GM21423 (cell line): ENCODE data around the gene MAPK13.

ENCODE experiments used
- ATAC-seq: cut with Tn5 transposase; IDR thresholded peaks from one replicate; pipeline ENCODE4 v1.9.1; 2021; ENCODE audit warnings: mild to moderate bottlenecking, moderate library complexity; ENCODE audit not compliant: unreplicated experiment

MAPK13 gene

DNA sequence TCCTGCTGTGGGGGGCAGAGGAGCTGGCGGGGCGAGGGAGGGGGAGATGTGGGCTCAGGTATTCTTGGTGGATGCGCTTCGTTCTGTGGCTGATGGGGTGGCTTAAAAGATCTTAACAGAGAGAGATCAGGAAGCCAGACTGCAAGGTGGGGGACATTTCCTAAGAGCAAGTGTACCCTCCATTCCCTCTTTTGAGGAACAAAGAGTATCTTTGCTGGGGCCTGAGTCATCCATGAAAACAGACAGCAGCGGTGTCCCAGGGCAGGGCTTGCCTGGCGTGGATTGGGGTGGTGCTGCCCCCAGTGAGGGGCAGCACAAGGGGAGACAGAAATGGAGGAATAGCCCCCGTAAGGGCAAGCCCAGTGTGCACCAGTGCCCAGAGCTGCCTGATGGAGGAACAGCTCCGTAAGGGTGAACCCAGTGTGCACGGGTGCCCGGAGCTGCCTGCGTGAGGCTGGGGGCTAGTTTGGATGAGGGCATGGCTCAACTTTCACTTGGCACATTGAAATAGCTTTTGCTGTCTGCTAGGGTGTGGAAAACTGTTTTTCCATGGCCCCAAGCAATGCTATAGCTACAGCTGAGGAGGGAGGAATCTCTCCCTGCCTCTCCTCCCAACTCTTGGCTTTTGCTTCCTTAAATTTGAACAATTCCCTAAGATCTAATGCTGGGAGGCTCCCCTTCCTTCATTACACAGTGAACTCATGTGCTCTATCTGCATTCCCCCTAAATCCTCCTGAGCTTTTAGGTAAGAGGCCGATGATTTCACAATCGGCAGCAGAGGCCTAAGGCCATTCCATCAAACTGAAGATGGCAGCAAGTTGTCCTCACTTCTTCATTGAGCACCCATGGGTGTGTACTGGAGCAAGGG is 12.9 kb downstream of the MAPK13 start:
- ATAC-seq = no peak

DNA sequence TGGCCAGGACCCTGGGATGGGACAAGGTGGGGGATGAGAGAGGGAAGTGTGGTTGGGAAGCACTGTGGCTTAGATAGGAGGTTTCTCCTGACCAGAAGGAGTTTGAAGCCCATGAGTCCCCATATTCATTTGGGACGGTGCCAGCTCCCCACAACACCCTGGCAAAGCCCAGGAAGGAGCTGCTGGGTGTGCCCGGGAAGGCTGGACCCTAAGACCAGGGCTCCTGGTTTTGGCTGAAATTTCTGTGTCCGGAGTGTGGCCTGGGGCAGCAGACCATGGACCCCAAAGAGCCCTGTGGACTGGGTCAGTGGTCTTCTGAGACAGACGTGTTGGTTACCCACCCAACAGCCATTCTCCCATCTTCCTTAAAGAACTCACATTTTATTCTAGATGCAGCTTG is 15.2 kb downstream of the MAPK13 start:
- no peak for ATAC-seq

DNA sequence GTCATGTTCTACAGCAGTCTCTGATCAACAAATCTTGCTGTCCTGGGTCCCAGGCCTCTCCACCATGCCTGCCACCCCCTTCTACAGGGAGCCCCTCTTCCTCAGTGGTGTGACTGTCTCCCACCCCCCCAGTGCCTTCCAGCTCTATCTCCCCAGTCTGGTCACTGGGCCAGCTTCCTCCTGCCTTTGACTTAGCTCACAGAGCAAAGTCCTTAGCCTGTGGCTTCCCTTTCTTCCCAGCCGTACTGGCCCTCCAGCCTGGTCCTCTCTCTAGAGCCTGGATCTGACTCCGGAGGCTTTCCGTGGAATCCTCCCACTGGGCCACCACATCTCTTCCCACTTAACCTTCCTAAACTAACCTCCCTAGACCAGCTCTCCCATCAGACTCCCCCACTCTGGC is 17.0 kb downstream of the MAPK13 start:
- no peak for ATAC-seq

DNA sequence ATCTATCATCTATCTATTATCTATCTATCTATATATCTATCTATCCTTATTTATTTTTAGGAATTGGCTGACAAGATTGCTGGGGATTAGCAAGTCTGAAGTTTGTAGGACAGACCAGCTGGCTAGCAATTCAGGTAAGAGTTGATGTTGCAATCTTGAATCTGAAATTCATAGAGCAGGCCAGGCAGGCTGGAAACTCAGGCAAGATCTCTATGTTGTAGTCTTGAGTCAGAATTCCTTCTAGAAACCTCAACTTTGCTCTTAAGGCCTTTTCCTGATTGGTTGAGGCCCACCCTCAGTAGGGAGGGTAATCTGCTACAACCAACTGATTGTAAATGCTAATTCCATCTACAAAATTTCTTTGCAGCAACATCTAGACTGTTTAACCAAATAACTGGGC is 19.2 kb downstream of the MAPK13 start:
- no peak for ATAC-seq

DNA sequence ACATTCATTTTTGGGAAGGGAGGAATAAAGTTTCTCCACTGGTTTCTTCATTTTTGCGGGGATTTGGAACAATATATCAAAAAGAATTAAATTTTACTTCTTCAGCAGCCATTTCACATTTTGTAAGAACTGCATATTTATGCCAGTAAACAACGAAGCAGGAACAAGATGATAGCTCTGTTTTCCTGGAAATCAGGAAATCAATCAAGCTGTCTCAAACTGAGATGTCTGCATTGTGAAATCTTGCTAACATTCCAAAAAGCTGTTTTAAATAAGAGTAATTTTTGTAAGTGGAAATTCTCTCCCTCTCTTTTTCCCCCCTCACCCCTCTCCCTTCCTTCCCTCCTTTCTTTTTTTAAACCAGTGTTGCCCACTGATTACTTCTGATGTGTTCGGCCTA is 20.0 kb downstream of the MAPK13 start:
- no peak for ATAC-seq

DNA sequence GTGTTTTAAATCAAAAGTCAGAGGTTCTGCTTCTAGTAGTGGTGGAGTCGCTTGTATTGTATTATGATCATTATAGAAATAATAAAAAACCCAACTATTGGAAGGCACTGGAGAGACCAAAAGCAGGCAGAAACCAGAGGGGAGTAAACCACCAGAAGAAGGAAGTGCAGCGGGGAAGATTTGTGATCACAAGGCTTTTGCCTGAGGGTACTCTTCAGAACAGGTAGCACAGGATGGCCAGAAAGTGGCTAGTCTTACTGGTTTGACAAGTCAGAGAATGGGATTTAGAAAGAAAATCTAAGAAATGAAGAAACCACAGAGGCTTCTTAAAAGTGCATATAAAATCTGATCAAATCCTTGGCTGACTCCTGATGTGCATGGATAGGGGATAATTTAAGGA is 24.0 kb downstream of the MAPK13 start:
- no peak for ATAC-seq

DNA sequence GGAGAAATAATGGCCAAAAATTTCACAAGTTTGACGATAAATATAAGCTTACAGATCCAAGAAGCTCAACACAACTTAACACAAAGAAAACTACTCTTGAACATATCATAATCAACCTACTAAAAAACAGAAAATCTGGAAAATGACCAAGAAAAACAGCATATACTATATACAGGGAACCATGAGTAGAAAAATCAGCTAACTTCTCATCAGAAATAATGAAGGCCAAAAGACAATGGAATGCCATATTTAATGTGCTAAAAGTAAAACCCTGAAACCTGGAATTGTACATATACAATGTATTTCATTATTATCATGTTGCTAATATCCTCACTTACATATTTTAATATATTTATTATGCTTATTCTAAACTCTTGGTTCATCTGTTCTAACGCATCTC is 25.3 kb downstream of the MAPK13 start:
- no peak for ATAC-seq

DNA sequence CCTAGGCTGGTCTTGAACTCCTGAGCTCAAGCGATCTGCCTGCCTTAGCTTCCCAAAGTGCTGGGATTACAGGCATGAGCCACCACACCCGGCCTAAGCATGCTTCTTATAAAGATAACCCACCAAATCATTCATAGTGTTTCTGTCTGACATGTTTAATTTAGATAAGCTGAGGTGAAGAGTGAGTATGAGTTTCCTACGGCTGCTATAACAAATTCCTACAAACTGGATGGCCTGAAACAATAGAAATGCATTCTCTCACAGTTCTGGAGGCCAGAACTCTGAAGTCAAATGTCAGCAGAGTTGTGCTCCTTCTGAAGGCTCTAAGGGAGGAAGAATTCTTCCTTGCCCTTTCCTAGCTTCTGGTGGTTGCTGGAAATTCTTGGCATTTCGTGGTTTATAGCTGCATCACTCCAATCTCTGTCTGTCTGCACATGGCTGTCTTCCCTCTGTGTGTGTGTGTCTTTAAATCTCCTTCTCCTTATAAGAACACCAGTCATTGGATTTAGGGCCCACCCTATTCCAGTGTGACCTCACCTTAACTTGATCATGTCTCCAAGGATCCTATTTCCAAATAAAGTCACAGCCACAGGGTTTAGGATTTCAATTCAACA is 29.9 kb downstream of the MAPK13 start:
- no peak for ATAC-seq

DNA sequence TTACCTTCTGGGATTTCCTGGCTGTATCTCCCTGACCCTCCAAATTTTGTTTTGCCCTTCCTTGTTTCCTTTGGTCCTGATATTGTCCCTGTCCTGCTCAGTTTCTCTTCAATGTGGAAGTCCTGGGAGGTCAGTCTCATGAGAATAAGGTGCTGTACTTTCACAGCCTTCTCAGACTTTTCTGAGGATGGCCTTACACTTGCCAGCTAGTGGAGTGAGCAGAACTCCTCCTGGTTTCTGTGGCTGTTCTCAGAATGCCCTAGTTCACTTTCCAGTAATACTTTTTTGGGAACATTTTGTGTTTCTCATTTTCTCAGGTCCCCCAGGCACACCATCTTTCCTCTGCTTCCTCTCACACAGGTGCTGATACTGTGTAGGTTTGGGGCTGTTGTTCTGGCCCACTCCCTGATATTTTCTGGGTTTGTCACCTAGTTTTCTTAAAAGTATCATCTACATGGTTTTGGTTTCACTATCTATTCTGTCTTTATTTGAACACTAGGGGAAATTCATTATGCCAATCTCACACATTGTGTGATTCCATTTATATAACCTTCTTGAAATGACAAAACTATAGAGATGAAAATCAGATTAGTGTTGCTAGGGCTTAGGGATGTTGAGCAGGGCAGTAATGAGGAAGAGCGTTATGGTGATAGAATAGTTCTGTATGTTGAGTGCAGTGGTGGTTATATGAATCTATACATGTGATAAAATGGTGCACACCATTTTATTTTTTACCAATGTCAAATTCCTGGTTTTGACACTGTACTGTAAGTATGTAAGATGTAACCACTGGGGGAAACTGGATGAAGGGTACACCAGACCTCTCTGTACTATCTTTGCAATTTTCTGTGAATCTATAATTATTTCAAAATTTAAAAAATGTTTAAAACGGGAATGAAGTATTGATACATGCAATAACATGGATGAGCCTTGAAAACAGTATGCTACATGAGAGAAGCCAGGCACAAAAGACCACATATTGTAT is 39.0 kb downstream of the MAPK13 start:
- ATAC-seq = no peak

DNA sequence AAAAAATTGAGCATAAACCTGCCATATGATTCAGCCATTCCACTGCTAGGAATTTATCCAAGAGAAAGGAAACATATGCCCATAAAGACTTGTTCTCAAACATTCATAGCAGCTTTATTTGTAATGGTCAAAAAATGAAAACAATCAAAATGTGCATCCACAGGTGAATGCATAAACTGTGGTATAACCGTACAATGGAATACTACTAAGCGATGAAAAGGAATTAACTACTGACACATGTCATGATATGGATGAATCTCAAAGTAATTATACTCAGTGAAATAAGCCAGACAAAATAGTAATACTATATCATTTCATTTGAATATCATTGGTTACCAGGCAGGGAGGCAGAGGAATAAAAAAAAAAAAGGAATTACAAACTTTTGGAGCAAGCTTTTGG is 40.4 kb downstream of the MAPK13 start:
- no peak for ATAC-seq

DNA sequence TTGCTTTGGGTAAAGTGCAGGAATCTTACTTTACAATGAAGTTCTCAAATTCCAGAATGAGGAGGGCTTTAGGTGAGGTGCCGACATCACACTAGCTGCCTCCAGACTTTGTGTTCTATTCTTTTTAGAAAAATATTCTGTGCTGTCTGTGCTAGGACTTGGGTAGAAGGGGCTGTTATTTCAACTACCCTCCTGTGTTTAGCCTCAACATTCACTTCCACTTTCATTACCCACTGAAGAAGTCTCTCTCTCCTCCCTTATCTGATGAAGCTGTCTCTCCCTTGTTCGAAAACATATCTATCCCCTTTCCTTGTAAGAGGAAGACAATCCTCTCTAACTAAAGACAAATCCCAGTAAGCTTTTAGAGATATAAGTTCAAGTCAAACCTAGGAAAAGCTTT is 41.3 kb downstream of the MAPK13 start:
- no peak for ATAC-seq

DNA sequence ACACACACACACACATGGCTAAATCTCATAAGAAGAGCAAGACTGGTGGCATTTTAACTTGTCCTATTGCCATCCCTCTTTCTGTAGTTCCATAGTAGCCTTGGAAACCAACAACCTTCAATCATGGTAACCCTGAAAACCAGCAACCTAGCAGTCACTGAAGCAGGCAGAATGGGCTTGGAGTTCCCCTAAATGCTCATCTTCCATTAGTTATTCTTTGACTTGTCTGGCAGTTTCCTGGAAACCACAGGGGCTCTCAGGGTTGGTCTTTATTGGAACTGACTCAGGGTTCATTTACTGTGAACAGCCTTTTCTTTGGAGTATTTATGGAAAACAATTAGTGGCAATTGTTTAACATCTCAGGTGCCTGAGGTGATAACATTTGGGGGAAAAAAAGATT is 46.9 kb downstream of the MAPK13 start:
- no peak for ATAC-seq

DNA sequence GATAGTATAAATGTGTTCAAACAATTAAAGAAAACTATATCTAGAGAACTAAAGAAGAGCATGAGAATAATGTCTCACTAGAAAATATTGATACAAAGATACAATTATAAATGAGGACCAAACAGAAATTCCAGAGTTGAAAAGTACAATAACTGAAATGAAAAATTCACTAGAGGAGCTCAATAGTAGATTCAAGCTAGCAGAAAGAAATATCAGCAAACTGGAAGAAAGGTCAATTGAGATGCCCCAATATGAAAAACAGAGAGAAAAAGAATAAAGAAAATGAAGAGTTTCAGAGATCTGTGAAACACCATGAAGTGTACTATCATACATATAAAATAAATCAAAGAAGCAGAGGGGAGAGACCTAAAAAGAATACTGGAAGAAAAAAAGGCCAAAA is 48.2 kb downstream of the MAPK13 start:
- no peak for ATAC-seq

DNA sequence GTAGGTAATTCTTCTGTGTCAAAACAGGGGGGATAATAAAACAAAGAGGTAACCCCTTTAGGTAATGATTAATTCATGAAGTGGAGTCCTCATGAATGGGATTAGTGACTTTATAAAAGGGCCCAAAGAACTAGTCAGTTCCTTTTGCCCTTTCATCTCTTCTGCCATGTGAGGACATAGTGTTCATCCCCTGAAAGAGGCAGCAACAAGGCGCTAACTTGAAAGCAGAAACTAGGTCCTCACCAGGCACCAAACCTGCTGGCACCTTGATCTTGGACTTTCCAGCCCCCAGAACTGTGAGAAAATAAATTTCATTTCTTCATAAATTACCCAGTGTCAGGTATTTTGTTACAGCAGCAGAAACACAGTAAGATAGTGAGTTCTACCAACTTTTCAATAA is 49.8 kb downstream of the MAPK13 start:
- ATAC-seq = no peak

DNA sequence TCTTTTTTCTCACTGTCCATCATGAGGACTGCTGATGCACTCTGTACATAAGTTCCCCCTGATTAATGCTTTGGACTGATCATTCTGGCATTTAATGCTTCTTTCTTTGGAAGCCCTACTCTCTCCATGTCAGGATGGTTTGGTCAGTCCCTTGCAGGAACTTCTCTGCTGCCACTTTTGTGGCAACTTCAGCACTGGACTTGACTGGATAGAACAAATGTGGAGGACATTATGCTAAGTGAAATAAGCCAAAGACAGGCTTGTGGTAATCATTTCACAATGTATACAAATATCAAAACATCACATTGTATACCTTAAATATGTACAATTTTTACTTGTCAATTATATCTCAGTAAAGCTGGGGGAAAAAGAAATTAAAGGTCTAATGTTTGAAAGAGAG is 54.0 kb downstream of the MAPK13 start:
- no peak for ATAC-seq

DNA sequence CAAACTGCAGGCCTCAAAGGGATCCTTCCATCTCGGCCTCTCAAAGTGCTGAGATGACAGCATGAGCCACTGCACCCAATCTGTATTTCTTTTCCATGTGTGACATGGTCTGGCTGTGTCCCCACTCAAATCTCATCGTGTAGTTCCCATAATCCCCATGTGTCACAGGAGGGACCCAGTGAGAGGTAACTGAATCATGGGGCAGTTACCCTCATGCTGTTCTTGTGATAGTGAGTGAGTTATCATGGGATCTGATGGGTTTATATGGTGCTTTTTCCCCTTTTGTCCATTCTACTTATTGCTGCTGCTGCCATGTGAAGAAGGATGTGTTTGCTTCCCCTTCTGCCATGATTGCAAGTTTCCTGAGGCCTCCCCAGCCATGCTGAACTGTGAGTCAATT is 55.9 kb downstream of the MAPK13 start:
- no peak for ATAC-seq

DNA sequence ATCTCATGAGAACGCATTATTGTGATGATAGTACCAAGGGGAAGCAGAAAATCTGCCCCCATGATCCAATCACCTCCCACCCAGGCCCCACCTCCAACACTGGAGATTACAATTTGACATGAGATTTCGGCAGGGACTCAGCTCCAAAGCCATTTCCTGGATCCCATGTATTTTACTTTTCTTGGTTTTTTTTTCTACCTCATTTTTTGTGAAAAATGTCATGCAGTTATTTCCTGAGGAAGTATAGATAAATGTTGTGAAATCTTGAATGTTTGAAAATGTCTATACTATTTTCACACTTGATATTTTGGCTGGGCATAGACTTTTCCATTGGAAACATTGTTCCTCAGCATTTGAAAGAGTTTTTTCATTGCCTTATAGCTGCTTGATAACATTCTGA is 57.1 kb downstream of the MAPK13 start:
- no peak for ATAC-seq
